ENCODE data around the gene ARL8A.
A peak's percentile ranks its signal among the peaks of the same experiment; 100 is the strongest.
"Not testable (repeated sequence)": the region's sequence is repeated elsewhere in the genome, so short reads cannot be mapped to it uniquely, and the experiment has no call there.

ARL8A gene

DNA sequence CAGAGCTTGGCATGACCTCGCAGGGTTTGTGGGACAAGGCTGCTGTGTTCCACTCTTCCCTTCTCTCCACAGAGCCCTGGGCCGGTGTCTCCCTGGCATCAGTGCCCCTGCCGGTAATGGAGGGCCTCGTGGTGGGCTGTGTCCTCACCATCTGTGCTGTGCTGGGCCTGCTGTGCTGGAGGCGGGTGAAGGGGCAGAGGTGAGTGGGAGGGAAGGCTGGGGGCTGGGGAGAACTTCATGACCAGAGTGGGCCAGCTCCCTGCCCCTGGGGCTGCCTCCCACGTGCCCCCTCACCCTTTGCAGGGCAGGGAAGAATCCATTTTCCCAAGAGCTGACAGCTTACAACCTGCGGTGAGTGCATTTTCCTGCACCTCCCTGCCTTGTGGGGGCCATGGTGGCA, 37.0 kb upstream of the ARL8A start:
- Mint-ChIP-seq H3K4me3 (no peak overlapping the region), H3K27ac (no peak overlapping the region), H3K4me1 (ENCODE audit: low read depth) (peaks cover 21% of the 10 kb centered on the region), H3K9me3 (no peaks in the 10 kb centered on the region), H3K36me3 (ENCODE audit: low read depth) (no peaks in the 10 kb centered on the region), H3K27me3 (no peaks in the 10 kb centered on the region)

DNA sequence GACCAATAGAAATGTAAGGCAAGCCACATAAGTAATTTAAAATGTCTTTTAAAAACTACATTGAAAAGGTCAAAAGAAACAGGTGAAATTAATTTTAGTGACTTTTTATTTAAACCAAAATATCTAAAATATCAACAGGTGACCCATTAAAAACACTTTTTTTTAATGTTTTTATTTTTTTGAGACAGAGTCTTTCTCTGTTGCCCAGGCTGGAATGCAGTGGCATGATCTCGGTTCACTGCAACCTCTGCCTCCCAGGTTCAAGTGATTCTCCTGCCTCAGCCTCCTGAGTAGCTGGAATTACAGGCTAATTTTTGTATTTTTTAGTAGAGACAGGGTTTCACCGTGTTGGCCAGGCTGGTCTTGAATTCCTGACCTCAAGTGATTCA, 36.2 kb upstream of the ARL8A start:
- not testable (repeated sequence) for H3K27me3 Mint-ChIP-seq; H3K9me3 Mint-ChIP-seq; H3K36me3 Mint-ChIP-seq (ENCODE audit: low read depth); H3K4me3 Mint-ChIP-seq; H3K27ac Mint-ChIP-seq
- H3K4me1 Mint-ChIP-seq (ENCODE audit: low read depth), result peaks cover 21% of the 10 kb centered on the region

DNA sequence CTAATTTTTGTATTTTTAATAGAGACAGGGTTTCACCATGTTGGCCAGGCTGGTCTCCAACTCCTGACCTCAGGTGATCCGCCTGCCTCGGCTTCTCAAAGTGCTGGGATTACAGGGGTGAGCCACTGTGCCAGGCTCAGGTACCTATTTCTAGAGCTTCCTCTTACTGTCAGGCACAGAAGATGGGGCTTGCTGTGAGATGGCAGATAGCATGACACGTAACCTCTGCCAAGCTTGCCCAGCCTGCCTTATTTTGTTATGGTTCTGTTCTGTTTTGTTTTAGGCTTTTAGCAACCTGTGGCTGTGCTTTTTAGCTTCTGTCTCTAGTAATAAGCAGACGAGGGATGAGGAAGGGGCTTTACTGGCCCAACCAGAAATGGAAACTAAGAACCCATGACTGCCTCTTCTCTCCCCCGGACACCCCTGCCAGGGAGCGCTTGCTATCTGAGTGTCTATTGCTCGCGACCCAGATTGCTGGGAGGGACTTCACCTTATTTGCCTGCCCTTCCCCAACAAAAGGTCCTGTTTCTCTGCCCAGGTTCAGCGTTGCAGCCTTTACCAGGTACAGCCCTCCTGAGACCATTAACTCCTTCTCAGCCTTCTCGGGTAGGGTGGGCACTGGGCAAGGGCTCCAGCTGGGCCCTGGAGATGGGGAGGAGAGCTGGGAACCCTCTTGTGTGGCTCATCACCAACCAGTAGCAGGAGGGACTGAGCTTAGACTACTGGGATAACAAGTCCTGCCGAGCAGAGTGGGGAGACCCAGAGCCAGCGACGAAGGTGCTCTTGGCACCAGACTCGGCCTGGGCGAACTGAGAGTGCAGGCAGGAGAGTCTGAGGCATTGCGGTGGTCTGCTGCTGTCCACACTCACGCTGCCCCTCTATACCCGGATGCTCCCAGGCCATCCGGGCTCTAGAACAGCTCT, 35.6 kb upstream of the ARL8A start:
- H3K36me3 Mint-ChIP-seq (ENCODE audit: low read depth), result no peaks in the 10 kb centered on the region

DNA sequence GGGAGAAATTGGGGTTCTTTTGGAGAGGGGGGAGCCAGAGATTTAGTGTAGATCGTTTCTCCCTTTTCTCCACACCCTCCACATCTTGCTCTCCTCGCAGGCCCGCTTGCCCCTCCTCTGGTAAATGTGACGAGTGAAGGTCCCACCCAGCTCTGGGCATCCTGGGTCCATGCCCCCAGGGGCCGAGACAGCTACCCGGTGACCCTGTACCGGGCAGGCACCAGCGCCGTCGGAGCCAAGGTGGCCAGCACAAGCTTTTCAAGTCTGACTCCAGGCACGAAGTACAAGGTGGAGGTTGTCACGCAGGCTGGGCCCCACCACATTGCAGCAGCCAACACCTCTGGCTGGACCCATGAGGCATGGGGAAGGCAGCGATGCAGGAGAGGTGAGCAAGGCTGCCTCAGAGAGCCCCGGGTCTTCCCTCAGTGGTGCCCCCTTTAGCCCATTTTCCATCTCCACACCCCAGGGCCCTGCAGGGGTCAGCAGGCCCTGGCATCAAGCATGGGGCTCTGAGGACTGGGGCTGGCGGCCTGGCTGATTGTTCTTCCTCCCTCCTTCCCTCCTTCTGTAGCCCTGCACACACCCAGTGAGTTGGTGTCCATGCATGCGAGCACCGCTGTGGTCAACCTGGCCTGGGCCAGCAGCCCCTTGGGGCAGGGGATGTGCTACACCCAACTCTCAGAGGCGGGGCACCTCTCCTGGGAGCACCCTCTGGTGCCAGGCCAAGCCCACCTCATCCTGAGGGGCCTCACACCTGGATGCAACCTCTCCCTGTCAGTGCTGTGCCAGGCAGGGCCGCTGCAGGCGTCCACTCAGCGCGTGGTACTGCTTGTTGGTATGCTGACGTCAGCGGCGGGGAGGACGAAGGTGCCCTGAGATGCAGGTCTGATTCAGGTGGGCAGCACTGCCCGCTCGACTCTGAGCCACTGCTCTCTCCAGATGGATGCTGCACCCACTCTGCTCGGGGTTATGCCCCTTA, 32.7 kb upstream of the ARL8A start:
- Mint-ChIP-seq H3K36me3 (ENCODE audit: low read depth) (peaks cover 4% of the 10 kb centered on the region), H3K4me3 (no peak overlapping the region), H3K9me3 (no peaks in the 10 kb centered on the region)

More for the DNA sequence above, 35.6 kb upstream of the ARL8A start:
- Mint-ChIP-seq H3K27ac (no peak overlapping the region), H3K4me3 (no peak overlapping the region), H3K9me3 (no peaks in the 10 kb centered on the region), H3K4me1 (ENCODE audit: low read depth) (peaks cover 21% of the 10 kb centered on the region), H3K27me3 (no peaks in the 10 kb centered on the region)

DNA sequence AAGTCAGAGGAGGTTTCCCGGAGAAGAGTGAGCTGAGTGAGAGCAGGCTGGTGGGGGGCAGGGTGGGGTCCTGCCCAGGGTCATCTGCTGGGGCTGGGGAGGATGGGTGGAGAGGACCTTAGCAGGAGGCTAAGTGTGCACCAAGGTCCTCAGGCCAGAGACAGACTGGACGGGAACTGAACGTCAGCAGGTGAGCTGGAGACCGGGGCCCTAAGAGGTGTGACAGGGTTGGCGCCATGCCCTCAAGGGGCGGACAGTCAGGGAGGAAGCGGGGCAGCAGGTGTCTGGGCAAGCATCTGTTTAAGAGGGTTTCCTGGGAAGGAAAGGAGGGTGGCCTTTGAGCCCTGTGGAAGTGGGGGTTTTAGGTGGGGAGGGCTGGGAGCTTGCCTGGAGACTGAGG, 29.5 kb upstream of the ARL8A start:
- no peak overlapping the region for H3K4me3 Mint-ChIP-seq
- H3K27ac Mint-ChIP-seq, result no peak overlapping the region
- no peaks in the 10 kb centered on the region for H3K4me1 Mint-ChIP-seq (ENCODE audit: low read depth)
- peaks cover 4% of the 10 kb centered on the region for H3K36me3 Mint-ChIP-seq (ENCODE audit: low read depth)
- no peaks in the 10 kb centered on the region for H3K27me3 Mint-ChIP-seq
- H3K9me3 Mint-ChIP-seq, result no peaks in the 10 kb centered on the region

More for the DNA sequence above, 32.7 kb upstream of the ARL8A start:
- Mint-ChIP-seq H3K4me1 (ENCODE audit: low read depth) (peaks cover 6% of the 10 kb centered on the region), H3K27ac (no peak overlapping the region), H3K27me3 (no peaks in the 10 kb centered on the region)

DNA sequence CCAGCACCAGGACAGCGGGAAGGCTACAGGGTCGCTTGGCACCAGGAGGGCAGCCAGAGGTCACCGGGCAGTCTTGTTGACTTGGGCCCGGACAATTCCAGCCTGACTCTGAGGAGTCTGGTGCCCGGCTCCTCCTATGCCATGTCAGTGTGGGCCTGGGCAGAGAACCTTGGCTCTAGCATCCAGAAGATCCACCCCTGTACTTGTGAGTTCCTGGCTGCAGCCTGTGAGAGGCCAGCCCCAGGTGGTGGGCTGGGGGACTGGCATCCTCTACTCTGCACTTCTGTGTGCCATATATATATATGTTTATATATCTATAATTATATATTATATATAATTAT, 27.4 kb upstream of the ARL8A start:
- H3K27me3 Mint-ChIP-seq, result no peaks in the 10 kb centered on the region
- H3K36me3 Mint-ChIP-seq (ENCODE audit: low read depth), result peaks cover 4% of the 10 kb centered on the region
- no peak overlapping the region for H3K4me3 Mint-ChIP-seq
- no peak overlapping the region for H3K27ac Mint-ChIP-seq
- H3K4me1 Mint-ChIP-seq (ENCODE audit: low read depth), result peaks cover 4% of the 10 kb centered on the region
- H3K9me3 Mint-ChIP-seq, result no peaks in the 10 kb centered on the region

DNA sequence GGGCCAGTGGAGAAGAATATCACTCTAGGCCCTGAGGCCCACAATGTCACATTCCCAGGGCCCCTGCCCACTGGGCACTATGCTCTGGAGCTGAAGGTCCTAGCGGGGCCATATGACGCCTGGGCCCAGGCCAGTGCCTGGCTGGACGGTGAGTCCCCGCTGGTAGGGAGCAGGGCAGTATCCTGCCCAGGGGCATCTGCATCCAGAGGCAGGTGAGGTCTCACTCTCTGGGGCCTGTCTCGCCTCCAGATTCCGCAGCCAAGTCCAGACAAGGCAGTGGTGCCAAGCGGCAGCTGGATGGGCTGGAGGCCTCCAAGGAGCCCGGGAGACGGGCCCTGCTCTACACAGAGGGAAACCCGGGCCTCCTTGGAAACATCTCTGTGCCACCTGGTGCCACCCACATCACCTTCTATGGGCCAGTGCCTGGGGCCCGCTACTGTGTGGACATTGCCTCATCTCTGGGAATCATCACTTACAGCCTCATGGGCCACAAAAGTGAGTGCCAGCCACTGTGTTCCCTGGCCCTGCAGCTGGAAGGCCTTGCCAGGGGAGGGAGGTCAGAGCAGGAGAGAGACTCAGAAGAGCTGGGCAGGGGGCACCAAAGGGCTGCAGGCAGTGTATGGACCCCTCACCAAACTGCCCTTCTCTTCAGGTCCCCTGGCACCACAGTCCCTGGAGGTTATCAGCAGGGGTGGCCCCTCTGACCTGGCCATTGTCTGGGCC, 26.9 kb upstream of the ARL8A start:
- H3K27ac Mint-ChIP-seq, result no peak overlapping the region
- peaks cover 4% of the 10 kb centered on the region for H3K36me3 Mint-ChIP-seq (ENCODE audit: low read depth)
- H3K4me3 Mint-ChIP-seq, result no peak overlapping the region
- H3K9me3 Mint-ChIP-seq, result no peaks in the 10 kb centered on the region
- H3K27me3 Mint-ChIP-seq, result no peaks in the 10 kb centered on the region
- H3K4me1 Mint-ChIP-seq (ENCODE audit: low read depth), result peaks cover 10% of the 10 kb centered on the region

DNA sequence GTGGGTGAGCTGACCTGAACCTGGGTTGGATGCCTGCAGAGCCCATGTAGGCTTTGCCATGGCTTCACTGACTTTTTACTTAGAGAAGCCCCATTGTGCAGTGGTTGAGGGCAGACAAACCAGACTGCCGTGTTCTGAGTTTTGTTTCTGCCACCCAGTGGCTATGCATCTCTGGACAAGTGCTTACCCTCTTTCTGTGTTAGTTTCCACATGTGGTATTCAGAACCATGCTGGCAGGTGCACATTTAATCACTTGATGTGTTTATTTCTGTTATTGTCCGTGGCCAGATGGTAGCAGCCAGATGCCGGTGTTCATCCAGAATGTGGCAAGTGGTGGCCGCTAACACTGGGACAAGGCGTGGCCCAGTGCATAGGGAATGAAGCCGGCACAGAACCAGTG, 26.2 kb upstream of the ARL8A start:
- Mint-ChIP-seq H3K36me3 (ENCODE audit: low read depth) (peaks cover 4% of the 10 kb centered on the region), H3K9me3 (no peaks in the 10 kb centered on the region), H3K4me1 (ENCODE audit: low read depth) (peaks cover 17% of the 10 kb centered on the region), H3K27ac (no peak overlapping the region), H3K4me3 (no peak overlapping the region), H3K27me3 (no peaks in the 10 kb centered on the region)

DNA sequence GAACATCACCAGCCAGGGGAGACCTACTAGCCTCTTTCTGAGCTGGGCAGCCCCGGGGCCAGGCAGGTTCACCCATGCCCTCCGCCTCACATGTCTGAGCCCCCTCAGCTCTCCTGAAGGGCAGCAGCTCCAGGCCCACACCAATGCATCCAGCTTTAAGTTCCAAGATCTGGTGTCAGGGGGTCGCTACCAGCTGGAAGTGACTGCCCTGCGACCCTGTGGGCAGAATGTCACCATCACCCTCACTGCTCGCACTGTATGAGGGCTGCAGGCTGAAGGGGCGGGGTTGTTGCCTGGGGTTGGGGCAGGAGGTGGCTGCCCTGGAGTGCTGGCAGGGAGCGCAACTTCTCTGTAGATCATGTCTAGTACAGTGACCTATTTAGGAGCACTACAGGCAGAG, 24.3 kb upstream of the ARL8A start:
- Mint-ChIP-seq H3K4me1 (ENCODE audit: low read depth) (peaks cover 34% of the 10 kb centered on the region), H3K27me3 (no peaks in the 10 kb centered on the region), H3K36me3 (ENCODE audit: low read depth) (peaks cover 4% of the 10 kb centered on the region), H3K9me3 (no peaks in the 10 kb centered on the region), H3K4me3 (no peak overlapping the region), H3K27ac (no peak overlapping the region)

DNA sequence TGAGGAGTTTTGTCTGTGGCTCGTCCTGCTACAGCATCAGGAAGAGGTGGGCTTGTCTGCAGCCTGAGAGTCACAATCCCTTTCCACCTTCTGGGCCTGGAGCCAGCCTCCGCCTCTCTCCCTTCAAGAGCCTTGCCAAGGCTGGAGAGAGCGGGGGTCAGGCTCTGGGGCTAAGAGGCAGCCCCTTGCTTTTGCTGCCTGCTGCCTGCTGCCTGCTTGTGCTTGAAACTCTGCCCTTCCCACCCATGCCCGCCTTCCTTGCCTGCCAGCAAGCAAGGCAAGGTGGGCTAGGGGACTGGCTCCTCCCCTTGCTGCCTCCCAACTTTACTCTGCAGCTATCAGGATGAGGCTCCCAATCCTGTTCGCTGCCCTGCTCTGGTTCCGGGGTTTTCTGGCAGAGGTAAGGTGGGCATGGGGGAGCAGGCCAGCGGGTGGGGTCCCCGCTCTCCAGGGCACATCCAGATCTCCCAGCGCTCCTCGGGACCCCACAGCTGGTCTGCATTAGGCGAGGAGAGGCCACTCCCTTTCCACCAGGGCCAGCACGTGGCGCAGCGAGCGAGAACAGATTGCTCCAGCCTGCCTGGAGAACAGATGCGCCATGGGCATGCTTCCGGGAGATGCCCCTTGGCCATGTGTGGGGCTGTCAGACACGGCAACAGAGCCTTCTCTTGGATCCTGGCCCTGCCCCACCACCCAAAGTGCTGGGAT, 23.3 kb upstream of the ARL8A start:
- no peaks in the 10 kb centered on the region for H3K9me3 Mint-ChIP-seq
- H3K27ac Mint-ChIP-seq, result no peak overlapping the region
- no peaks in the 10 kb centered on the region for H3K36me3 Mint-ChIP-seq (ENCODE audit: low read depth)
- H3K27me3 Mint-ChIP-seq, result no peaks in the 10 kb centered on the region
- peaks cover 44% of the 10 kb centered on the region for H3K4me1 Mint-ChIP-seq (ENCODE audit: low read depth)
- no peak overlapping the region for H3K4me3 Mint-ChIP-seq

DNA sequence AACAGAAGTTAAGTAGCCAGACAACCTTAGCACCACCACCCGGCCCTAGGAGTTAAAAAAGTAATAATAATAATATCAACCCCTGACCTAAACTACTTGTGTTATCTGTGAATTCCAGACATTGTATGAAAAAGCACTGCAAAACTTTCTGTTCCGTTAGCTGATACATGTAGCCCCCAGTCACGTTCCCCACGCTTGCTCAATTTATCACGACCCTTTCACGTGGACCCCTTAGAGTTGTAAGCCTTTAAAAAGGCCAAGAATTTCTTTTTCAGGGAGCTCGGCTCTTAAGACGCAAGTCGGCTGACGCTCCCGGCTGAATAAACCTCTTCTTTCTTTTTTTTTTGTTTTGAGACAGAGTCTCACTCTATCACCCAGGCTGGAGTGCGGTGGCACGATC, 22.5 kb upstream of the ARL8A start:
- not testable (repeated sequence) for H3K27me3 Mint-ChIP-seq; H3K4me3 Mint-ChIP-seq; H3K36me3 Mint-ChIP-seq (ENCODE audit: low read depth); H3K9me3 Mint-ChIP-seq; H3K27ac Mint-ChIP-seq
- peaks cover 52% of the 10 kb centered on the region for H3K4me1 Mint-ChIP-seq (ENCODE audit: low read depth)

DNA sequence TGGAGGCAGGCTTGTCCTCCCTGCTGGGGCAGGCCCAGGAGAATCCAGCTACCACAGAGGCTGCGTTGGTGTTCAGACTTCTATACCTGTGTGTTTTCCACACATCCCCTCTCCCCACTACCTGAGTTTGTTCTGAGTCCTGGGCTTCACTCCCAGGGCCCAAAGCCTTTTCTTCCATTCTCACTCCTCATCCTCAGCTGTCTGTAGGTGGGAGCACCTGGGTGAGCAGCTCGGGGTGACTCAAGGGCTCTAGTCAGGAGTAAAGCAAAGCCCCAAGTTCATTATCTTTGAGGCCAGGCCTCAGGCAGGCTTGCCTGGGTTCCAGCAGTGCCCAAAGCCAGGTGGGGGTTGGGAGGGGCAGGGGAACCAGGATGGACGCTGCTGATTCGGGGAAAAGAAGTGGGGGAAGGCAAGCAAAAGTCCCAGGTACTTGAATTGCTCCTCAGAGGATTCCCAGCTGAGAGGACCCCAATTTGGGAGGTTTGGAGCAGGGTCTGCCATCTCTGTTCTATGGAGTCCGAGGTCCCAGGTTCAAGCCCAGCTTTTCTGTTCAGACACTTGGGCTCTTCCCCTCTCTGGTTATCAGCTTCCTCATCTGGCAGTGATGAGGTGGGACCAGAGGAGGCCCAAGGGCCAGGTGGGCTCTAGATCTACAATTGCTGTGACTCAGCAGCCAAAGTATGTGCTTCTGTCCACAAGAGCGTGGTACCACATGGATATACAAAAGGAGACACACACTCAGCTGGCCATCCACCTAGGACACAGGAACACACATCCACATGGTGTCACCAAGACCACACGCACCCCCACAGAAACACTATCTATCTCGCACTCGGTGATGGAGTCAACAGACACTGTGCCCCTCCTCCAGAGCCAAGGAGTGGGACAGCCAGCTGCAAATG, 21.7 kb upstream of the ARL8A start:
- peak overlapping the region; percentile 88 for H3K27ac Mint-ChIP-seq
- peaks cover 61% of the 10 kb centered on the region for H3K4me1 Mint-ChIP-seq (ENCODE audit: low read depth)
- no peaks in the 10 kb centered on the region for H3K27me3 Mint-ChIP-seq
- peak overlapping the region; percentile 79 for H3K4me3 Mint-ChIP-seq
- H3K36me3 Mint-ChIP-seq (ENCODE audit: low read depth), result no peaks in the 10 kb centered on the region
- no peaks in the 10 kb centered on the region for H3K9me3 Mint-ChIP-seq

DNA sequence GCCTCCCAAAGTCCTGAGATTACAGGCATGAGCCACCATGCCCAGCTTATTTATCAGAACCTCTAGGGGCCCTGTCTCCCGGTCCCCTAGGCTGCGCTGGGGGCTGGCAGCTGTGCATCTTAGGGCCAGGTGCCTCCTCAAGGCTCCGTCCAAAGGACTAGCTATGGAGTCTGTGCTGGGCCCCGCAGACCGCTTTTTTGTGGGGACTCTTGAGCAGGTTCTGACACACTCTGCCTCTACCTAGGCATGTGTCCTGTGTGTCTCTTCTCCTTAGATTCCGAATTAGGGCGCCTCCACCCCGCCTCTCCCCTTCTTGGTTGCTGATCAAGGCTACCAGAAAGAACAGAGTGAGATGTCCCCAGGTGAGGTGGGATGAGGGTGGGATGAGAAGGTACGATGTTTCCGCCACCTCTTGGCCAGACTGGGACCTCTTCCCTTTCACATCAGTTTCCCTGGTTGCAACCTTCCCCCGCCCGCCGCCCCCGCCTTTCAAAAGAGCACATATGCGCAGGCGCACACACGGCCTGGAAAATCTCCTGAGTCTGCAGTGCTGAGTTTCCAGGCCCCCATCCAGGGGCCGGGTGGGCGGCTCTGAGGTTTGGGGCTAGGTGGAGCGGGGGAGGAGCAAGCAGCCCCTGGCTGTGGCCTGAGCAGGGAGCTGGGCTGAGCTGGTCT, 20.9 kb upstream of the ARL8A start:
- Mint-ChIP-seq H3K4me3 (peak overlapping the region; percentile 79), H3K36me3 (ENCODE audit: low read depth) (peaks cover 1% of the 10 kb centered on the region), H3K27ac (peak overlapping the region; percentile 88), H3K27me3 (no peaks in the 10 kb centered on the region), H3K4me1 (ENCODE audit: low read depth) (peaks cover 68% of the 10 kb centered on the region), H3K9me3 (no peaks in the 10 kb centered on the region)
